Smooth muscle cell (in vitro differentiated cells): ENCODE results near the gene USP4. TPM values are rescaled to one million over a fixed set of nuclear protein-coding genes. Genes with fewer than 3 reads are reported as not detected.

Experiments used
- DNase-seq: peaks from one replicate; lab custom pipeline; 2025; ENCODE audit not compliant: unreplicated experiment; lab: John Stamatoyannopoulos, UW
- H2AFZ ChIP-seq: fragments of 200-600 bp; sonication (generic); 2 replicates; pipeline ENCODE4 v1.6.0; 2016; ENCODE audit warnings: antibody characterized with exemption, low read depth, mild to moderate bottlenecking
- H3F3A ChIP-seq: fragments of 200-600 bp; sonication (generic); 2 replicates; pipeline ENCODE4 v1.6.0; 2017; ENCODE audit warnings: antibody characterized with exemption, low read depth
- H3K27ac ChIP-seq: fragments of 200-600 bp; sonication (generic); 2 replicates; pipeline ENCODE4 v1.5.1; 2016; ENCODE audit warnings: low read depth, mild to moderate bottlenecking
- H3K27me3 ChIP-seq: fragments of 200-600 bp; sonication (generic); 2 replicates; pipeline ENCODE4 v1.6.1; 2016; ENCODE audit warnings: low read depth, mild to moderate bottlenecking
- H3K36me3 ChIP-seq: fragments of 200-600 bp; sonication (generic); 2 replicates; pipeline ENCODE4 v1.5.1; 2016; ENCODE audit warnings: low read depth
- H3K4me1 ChIP-seq: fragments of 200-600 bp; sonication (generic); 2 replicates; pipeline ENCODE4 v1.5.1; 2016; ENCODE audit warnings: low read depth
- H3K4me2 ChIP-seq: fragments of 200-600 bp; sonication (generic); 2 replicates; pipeline ENCODE4 v1.6.0; 2016; ENCODE audit warnings: mild to moderate bottlenecking
- H3K4me3 ChIP-seq: fragments of 200-600 bp; sonication (generic); 2 replicates; pipeline ENCODE4 v1.5.1; 2016; ENCODE audit warnings: mild to moderate bottlenecking
- H3K79me2 ChIP-seq: fragments of 200-600 bp; sonication (generic); 2 replicates; pipeline ENCODE4 v1.6.0; 2016; ENCODE audit warnings: low read depth, mild to moderate bottlenecking
- H3K9ac ChIP-seq: fragments of 200-600 bp; sonication (generic); 2 replicates; pipeline ENCODE4 v1.6.0; 2016; ENCODE audit warnings: low read depth
- H3K9me3 ChIP-seq: fragments of 200-600 bp; sonication (generic); replicated peaks from 2 replicates; pipeline ENCODE4 v1.5.1; 2016; ENCODE audit warnings: low read depth
- H4K20me1 ChIP-seq: fragments of 200-600 bp; sonication (generic); 2 replicates; pipeline ENCODE4 v1.6.0; 2016; ENCODE audit warnings: low read depth
- WGBS: methylation state at CpG from one replicate; pipeline ENCODE4 v1.1.7; 2016; ENCODE audit warnings: low lambda C conversion rate; 5-methylcytosine and 5-hydroxymethylcytosine counted together
- polyA plus RNA-seq: library from polyadenylated mRNA; unstranded; fragments of >200 nt; fragmentation: Nextera tagmentation; extraction: Ambion mirVana; gene quantifications from 2 replicates; pipeline ENCODE4 v1.2.1, GENCODE V29; 2016
- total RNA-seq: library from RNA; depleted of rRNA; stranded (reverse); fragments of >200 nt; gene quantifications from 2 replicates; pipeline ENCODE4 v1.2.3, GENCODE V29; 2014
- TF ChIP-seq, protein P1 (sequence below): fragments of 200-600 bp; sonication (generic); IDR thresholded peaks from 2 replicates; pipeline ENCODE4 v1.5.1; 2017; ENCODE audit warnings: borderline replicate concordance, mild to moderate bottlenecking, antibody characterized with exemption; ENCODE audit not compliant: insufficient read depth, poor library complexity, severe bottlenecking

Gene USP4
- total and polyA plus RNA-seq, 2 experiments from 2014 or later = 25.6 to 28.3 TPM

DNA sequence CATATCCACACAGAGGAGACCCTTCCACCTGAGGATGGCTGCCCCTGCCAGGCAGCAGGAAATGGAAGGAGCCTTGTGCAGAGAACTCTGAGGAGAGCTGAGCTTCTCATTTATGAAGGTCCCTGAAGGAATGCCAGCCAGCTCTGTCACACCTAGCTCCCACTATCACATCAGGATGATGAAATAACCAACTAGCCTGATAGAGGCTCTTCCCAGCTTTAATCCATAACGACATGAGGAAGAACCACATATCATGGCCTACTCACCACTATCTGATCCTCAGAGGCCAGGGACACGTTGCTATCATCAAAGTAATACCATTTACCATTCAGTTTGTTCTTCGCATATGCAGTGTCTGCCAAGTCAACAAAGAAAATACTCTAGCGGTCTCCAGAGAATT lies 61.3 kb downstream of the USP4 start:
- Histone ChIP-seq H3K4me2 (no peak overlapping the region), H3K27me3 (no peaks in the 10 kb centered on the region), H2AFZ (no peak overlapping the region), H3F3A (peaks cover 22% of the 10 kb centered on the region), H3K27ac (peak overlapping the region; percentile 2), H3K4me1 (no peaks in the 10 kb centered on the region), H3K36me3 (peaks cover 4% of the 10 kb centered on the region), H3K4me3 (no peak overlapping the region), H3K9ac (no peak overlapping the region), H4K20me1 (no peaks in the 10 kb centered on the region), H3K9me3 (no peaks in the 10 kb centered on the region), H3K79me2 (no peaks in the 10 kb centered on the region)
- DNase-seq = no peak
- TF ChIP-seq, protein P1, sequence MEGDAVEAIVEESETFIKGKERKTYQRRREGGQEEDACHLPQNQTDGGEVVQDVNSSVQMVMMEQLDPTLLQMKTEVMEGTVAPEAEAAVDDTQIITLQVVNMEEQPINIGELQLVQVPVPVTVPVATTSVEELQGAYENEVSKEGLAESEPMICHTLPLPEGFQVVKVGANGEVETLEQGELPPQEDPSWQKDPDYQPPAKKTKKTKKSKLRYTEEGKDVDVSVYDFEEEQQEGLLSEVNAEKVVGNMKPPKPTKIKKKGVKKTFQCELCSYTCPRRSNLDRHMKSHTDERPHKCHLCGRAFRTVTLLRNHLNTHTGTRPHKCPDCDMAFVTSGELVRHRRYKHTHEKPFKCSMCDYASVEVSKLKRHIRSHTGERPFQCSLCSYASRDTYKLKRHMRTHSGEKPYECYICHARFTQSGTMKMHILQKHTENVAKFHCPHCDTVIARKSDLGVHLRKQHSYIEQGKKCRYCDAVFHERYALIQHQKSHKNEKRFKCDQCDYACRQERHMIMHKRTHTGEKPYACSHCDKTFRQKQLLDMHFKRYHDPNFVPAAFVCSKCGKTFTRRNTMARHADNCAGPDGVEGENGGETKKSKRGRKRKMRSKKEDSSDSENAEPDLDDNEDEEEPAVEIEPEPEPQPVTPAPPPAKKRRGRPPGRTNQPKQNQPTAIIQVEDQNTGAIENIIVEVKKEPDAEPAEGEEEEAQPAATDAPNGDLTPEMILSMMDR = no peak
- 63% methylated on average over 4 of the region's 4 CpGs for WGBS

DNA sequence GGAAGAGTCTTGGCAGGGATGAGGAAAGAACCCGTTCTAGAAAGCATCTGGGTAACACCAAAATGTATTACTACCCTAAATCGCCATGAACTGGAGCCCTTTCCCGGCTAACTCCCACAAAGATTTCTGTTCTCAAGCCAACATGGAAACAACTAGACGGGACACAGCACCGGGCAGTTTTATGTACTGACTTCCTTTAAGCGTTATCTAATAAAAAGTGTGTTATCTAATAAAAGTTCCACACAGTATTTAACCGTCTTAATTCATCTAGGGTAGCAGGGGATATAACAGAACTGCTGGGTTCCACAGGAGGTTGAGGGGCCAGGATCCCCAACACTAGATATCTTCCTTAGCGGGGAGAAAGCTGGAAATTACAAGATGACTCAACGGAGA lies 62.5 kb downstream of the USP4 start:
- H3F3A ChIP-seq = peaks cover 22% of the 10 kb centered on the region
- no peaks in the 10 kb centered on the region for H3K36me3 ChIP-seq
- no peaks in the 10 kb centered on the region for H3K4me1 ChIP-seq
- H3K9ac ChIP-seq = peak overlapping the region; percentile 53
- H3K27me3 ChIP-seq = no peaks in the 10 kb centered on the region
- 66% methylated on average over 9 of the region's 9 CpGs for WGBS
- H3K4me3 ChIP-seq = peak overlapping the region; percentile 37
- peak overlapping the region; percentile 53 for H3K27ac ChIP-seq
- DNase-seq = no peak
- peak overlapping the region; percentile 81 for H3K4me2 ChIP-seq
- no peaks in the 10 kb centered on the region for H3K9me3 ChIP-seq
- H4K20me1 ChIP-seq = no peaks in the 10 kb centered on the region
- TF ChIP-seq, protein P1 = no peak
- H2AFZ ChIP-seq = peak overlapping the region; percentile 51
- no peaks in the 10 kb centered on the region for H3K79me2 ChIP-seq

DNA sequence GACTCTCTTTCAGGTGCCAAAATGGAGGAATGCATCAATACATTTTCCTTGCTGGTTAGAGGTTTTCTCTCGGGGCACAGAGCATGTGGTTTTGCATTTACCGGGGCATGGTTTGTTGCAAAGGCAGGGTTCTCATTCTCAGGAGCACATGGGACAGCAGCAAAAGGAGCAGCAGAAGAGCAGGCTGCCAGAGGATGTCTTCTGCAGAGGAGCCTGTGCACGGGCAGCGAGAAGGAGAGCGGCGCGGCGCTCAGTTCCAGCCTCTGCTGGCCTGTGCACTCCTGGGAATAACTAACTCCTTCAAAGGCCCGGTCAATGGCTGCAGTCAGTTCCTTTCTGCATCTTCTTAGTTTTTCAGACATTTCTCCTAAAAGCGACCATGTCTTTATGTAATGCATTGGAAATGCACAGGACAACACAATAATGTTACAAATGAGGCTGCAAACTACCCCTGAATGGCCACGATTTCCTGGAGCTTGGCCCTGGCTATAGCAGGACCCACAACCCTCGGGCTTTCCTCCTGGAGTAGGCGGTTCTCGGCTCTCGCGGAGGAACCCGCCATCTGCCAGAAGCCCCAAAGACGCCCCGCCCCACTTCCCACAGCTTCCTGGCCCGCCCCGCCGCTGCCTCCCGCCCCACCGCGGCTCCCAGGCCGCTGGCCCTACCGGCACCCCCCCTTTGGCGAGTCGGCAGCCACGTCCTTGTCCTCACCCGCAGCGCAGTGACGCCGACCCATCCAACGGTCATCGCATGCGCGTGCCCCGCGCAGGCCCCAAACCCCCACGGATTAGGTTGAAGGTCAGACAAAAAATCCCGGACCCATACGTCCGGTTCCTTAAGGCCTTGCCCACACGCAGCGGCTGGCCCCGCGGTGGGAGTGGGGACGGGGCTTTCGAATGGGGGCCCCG lies 63.1 kb downstream of the USP4 start, which contains the start of gene C3orf62:
Gene C3orf62, minus strand, starts transcription at position 758 of the 908 bp plus-strand sequence. Its CDS starts 360 bp downstream, at position 398.
- Histone ChIP-seq H3K4me3 (peak within 1 kb of the TSS; percentile 37), H2AFZ (peak within 1 kb of the TSS; percentile 51), H3K27me3 (no peaks in the 10 kb centered on the region), H4K20me1 (no peaks in the 10 kb centered on the region), H3K4me2 (peak within 1 kb of the TSS; percentile 81), H3K9ac (peak within 1 kb of the TSS; percentile 53), H3K27ac (peak within 1 kb of the TSS; percentile 53), H3F3A (peaks cover 22% of the 10 kb centered on the region), H3K4me1 (no peaks in the 10 kb centered on the region), H3K79me2 (no peaks in the 10 kb centered on the region), H3K9me3 (no peaks in the 10 kb centered on the region), H3K36me3 (no peaks in the 10 kb centered on the region)
- DNase-seq = peak; percentile 2
- TF ChIP-seq, protein P1 = no peak
- 56% methylated on average over 37 of the region's 51 CpGs for WGBS
